Skeletal muscle satellite cell (primary cell): ENCODE measurements around the gene CNTN6.

Experiments used
- H3K27me3 ChIP-seq: 2 replicates; pipeline ENCODE4 v1.7.0; 2013; ENCODE audit warnings: low read length; ENCODE audit not compliant: control insufficient read depth, insufficient read depth
- H3K36me3 ChIP-seq: 2 replicates; pipeline ENCODE4 v1.7.0; 2013; ENCODE audit warnings: mild to moderate bottlenecking, control low read depth, low read length; ENCODE audit not compliant: insufficient read depth
- H3K4me1 ChIP-seq: 2 replicates; pipeline ENCODE4 v1.7.0; 2013; ENCODE audit warnings: low read length; ENCODE audit not compliant: control insufficient read depth, insufficient read depth
- H3K4me2 ChIP-seq: 2 replicates; pipeline ENCODE4 v1.7.0; 2013; ENCODE audit warnings: mild to moderate bottlenecking, low read length
- H3K4me3 ChIP-seq: 2 replicates; pipeline ENCODE4 v1.7.0; 2013; ENCODE audit warnings: low read length
- H3K9ac ChIP-seq: 2 replicates; pipeline ENCODE4 v1.7.0; 2013; ENCODE audit warnings: mild to moderate bottlenecking, low read depth, low read length, moderate library complexity
- H3K9me3 ChIP-seq: replicated peaks from 2 replicates; pipeline ENCODE4 v1.7.0; 2013; ENCODE audit warnings: mild to moderate bottlenecking, control low read depth, low read length

Gene CNTN6

GRCh38 chr3:1172644-1173043, 79.8 kb downstream of the CNTN6 start:
- H3K4me3 ChIP-seq = no peak overlapping the region
- peaks cover 3% of the 10 kb centered on the region for H3K9me3 ChIP-seq
- no peaks in the 10 kb centered on the region for H3K36me3 ChIP-seq
- H3K4me1 ChIP-seq = no peaks in the 10 kb centered on the region
- H3K9ac ChIP-seq = no peak overlapping the region
- H3K27me3 ChIP-seq = no peaks in the 10 kb centered on the region
- no peak overlapping the region for H3K4me2 ChIP-seq

GRCh38 chr3:1179146-1179545, 86.3 kb downstream of the CNTN6 start:
- Histone ChIP-seq H3K9ac (no peak overlapping the region), H3K9me3 (no peaks in the 10 kb centered on the region), H3K36me3 (no peaks in the 10 kb centered on the region), H3K27me3 (no peaks in the 10 kb centered on the region), H3K4me1 (no peaks in the 10 kb centered on the region), H3K4me3 (no peak overlapping the region), H3K4me2 (no peak overlapping the region)

GRCh38 chr3:1183320-1184048, 90.7 kb downstream of the CNTN6 start:
- Histone ChIP-seq H3K4me2 (no peak overlapping the region), H3K9me3 (no peaks in the 10 kb centered on the region), H3K27me3 (no peaks in the 10 kb centered on the region), H3K36me3 (no peaks in the 10 kb centered on the region), H3K4me3 (no peak overlapping the region), H3K4me1 (no peaks in the 10 kb centered on the region), H3K9ac (no peak overlapping the region)

- no peak overlapping the region for H3K4me3 ChIP-seq
- no peak overlapping the region for H3K9ac ChIP-seq
- no peaks in the 10 kb centered on the region for H3K9me3 ChIP-seq
- H3K4me2 ChIP-seq = no peak overlapping the region
- H3K27me3 ChIP-seq = no peaks in the 10 kb centered on the region
- no peaks in the 10 kb centered on the region for H3K4me1 ChIP-seq
- H3K36me3 ChIP-seq = no peaks in the 10 kb centered on the region
Observed at GRCh38 chr3:1190569-1190968, 97.7 kb downstream of the CNTN6 start.

GRCh38 chr3:1191026-1191425, 98.2 kb downstream of the CNTN6 start:
- H3K4me2 ChIP-seq = no peak overlapping the region
- H3K9me3 ChIP-seq = no peaks in the 10 kb centered on the region
- no peaks in the 10 kb centered on the region for H3K27me3 ChIP-seq
- no peaks in the 10 kb centered on the region for H3K36me3 ChIP-seq
- H3K4me1 ChIP-seq = no peaks in the 10 kb centered on the region
- no peak overlapping the region for H3K4me3 ChIP-seq
- no peak overlapping the region for H3K9ac ChIP-seq

GRCh38 chr3:1195947-1196346, 103.1 kb downstream of the CNTN6 start:
- Histone ChIP-seq H3K4me1 (no peaks in the 10 kb centered on the region), H3K9ac (no peak overlapping the region), H3K36me3 (no peaks in the 10 kb centered on the region), H3K9me3 (no peaks in the 10 kb centered on the region), H3K4me2 (no peak overlapping the region), H3K27me3 (no peaks in the 10 kb centered on the region), H3K4me3 (no peak overlapping the region)

GRCh38 chr3:1197051-1197450, 104.2 kb downstream of the CNTN6 start:
- H3K36me3 ChIP-seq = no peaks in the 10 kb centered on the region
- no peak overlapping the region for H3K9ac ChIP-seq
- H3K9me3 ChIP-seq = no peaks in the 10 kb centered on the region
- no peak overlapping the region for H3K4me3 ChIP-seq
- no peak overlapping the region for H3K4me2 ChIP-seq
- no peaks in the 10 kb centered on the region for H3K4me1 ChIP-seq
- no peaks in the 10 kb centered on the region for H3K27me3 ChIP-seq

GRCh38 chr3:1200371-1200770, 107.5 kb downstream of the CNTN6 start:
- Histone ChIP-seq H3K9ac (no peak overlapping the region), H3K27me3 (no peaks in the 10 kb centered on the region), H3K9me3 (no peaks in the 10 kb centered on the region)

GRCh38 chr3:1207904-1208303, 115.1 kb downstream of the CNTN6 start:
- H3K9me3 ChIP-seq = no peaks in the 10 kb centered on the region
- H3K27me3 ChIP-seq = no peaks in the 10 kb centered on the region
- no peak overlapping the region for H3K4me3 ChIP-seq
- H3K9ac ChIP-seq = no peak overlapping the region
- H3K36me3 ChIP-seq = no peaks in the 10 kb centered on the region
- no peaks in the 10 kb centered on the region for H3K4me1 ChIP-seq
- H3K4me2 ChIP-seq = no peak overlapping the region

More at GRCh38 chr3:1200371-1200770, 107.5 kb downstream of the CNTN6 start:
- Histone ChIP-seq H3K4me2 (no peak overlapping the region), H3K36me3 (no peaks in the 10 kb centered on the region), H3K4me1 (no peaks in the 10 kb centered on the region), H3K4me3 (no peak overlapping the region)

- H3K36me3 ChIP-seq = no peaks in the 10 kb centered on the region
- H3K4me2 ChIP-seq = no peak overlapping the region
- no peak overlapping the region for H3K9ac ChIP-seq
- peaks cover 3% of the 10 kb centered on the region for H3K4me1 ChIP-seq
- H3K27me3 ChIP-seq = no peaks in the 10 kb centered on the region
- no peak overlapping the region for H3K4me3 ChIP-seq
- H3K9me3 ChIP-seq = peaks cover 7% of the 10 kb centered on the region
Observed at GRCh38 chr3:1214933-1215332, 122.1 kb downstream of the CNTN6 start.

- peaks cover 7% of the 10 kb centered on the region for H3K9me3 ChIP-seq
- H3K27me3 ChIP-seq = no peaks in the 10 kb centered on the region
- peaks cover 3% of the 10 kb centered on the region for H3K4me1 ChIP-seq
- no peak overlapping the region for H3K4me3 ChIP-seq
- H3K9ac ChIP-seq = no peak overlapping the region
- no peak overlapping the region for H3K4me2 ChIP-seq
- H3K36me3 ChIP-seq = no peaks in the 10 kb centered on the region
Observed at GRCh38 chr3:1216856-1217255, 124.0 kb downstream of the CNTN6 start.

GRCh38 chr3:1227111-1227510, 134.3 kb downstream of the CNTN6 start:
- Histone ChIP-seq H3K4me3 (no peak overlapping the region), H3K4me1 (no peaks in the 10 kb centered on the region), H3K27me3 (no peaks in the 10 kb centered on the region), H3K9ac (no peak overlapping the region), H3K36me3 (no peaks in the 10 kb centered on the region), H3K4me2 (no peak overlapping the region), H3K9me3 (no peaks in the 10 kb centered on the region)
